Measurements from ENCODE around the gene LIPI.
A peak's percentile ranks its signal among the peaks of the same experiment; 100 is the strongest.
"Not testable (repeated sequence)": the region's sequence is repeated elsewhere in the genome, so short reads cannot be mapped to it uniquely, and the experiment has no call there.

The LIPI gene

DNA sequence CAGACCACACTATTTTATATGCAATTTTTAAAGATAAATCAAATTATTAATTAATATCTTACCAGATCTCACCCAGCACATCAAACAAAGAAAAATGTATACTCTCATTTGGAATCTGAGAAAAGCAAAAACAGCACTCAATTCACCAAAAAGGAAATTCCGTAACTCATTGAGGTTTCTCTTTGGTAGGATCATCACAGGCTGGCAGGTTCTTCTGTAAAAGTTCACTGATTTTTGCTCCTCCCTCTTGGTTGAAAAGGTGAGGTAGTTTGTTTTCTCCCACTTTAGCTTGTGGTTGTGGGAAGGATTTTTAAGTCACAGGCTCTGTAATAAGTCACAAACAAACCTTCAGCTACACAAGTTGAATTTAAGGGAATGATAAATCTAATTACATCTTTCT lies at the start of gene LIPI:
LIPI (minus strand) TSS at position 218 of the 400 bp plus-strand sequence; CDS start at position 108, 110 bp downstream.
- H3K27ac ChIP-seq, result no peak within 1 kb of the TSS
- no peak for DNase-seq (ENCODE audit: low read depth, low spot score)

DNA sequence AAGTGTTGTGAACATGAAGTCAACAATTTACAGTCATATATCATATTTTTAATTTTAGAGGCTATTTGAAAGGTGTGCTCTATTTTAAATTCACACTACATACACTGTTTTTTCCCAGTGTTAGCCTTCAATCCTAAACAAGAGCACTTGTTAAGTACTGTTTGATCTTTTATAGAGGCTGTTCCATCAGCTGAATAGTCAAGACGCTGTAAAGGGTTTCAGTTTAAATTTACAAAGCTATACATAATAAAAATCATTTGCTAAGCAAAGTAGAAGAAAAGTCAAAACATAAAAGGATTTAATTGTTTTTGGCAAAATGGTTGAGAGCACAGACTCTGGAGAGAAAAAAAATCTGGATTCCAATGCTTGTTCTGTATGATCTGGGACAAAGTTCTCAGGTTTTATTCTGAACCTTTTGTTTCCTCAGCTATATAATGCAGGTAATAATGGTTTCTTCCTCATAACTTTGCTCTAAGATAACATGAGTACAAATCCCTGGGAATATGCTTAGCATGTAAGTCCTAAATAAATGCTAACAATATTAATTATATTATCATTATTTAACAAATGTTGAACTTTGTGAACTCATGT lies 49.5 kb upstream of the LIPI start:
- DNase-seq (ENCODE audit: low read depth, low spot score), result no peak
- H3K27ac ChIP-seq, result no peak overlapping the region

GRCh38 chr21:14259747-14260146 lies 49.0 kb upstream of the LIPI start:
- DNase-seq (ENCODE audit: low read depth, low spot score), result no peak
- no peak overlapping the region for H3K27ac ChIP-seq

DNA sequence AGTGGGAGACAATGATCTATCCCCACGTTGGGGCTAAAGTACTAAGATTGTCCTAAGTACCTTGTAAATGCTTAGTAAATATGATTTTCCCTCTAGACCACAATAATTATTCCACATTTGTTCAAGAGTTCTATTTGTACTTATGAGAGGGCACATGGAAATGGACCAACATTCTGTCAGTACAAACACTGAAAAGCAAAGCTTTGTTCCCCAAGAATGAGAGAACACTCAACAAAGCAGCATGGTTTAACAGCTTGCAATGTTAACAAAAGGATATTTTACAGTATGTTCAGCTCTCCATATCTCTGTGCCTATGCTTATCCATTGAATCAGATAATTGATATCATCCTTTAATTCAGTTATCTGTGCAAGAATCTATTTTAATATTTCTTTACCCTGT lies 40.6 kb upstream of the LIPI start:
- DNase-seq (ENCODE audit: low read depth, low spot score), result no peak

DNA sequence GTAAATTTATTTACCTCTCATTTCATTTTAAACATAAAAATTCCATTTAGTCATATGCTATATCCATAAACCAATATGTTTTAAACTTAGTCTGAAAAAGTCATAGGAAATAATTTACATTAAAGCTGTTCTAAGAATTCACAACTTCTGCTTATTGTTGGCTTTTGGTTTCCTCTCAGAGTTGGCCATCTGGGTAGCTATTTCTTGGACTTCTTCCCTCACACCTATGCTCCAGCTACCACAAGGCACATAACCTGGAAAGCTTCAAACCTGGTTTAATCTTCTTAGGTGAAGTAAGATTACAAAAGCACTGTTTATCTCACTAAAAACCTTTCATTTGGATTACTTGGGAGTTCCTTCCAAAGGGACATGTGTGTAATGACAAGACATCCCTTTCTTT lies 35.0 kb upstream of the LIPI start:
- no peak overlapping the region for H3K27ac ChIP-seq
- DNase-seq (ENCODE audit: low read depth, low spot score), result no peak

More for the DNA sequence above, 40.6 kb upstream of the LIPI start:
- no peak overlapping the region for H3K27ac ChIP-seq

DNA sequence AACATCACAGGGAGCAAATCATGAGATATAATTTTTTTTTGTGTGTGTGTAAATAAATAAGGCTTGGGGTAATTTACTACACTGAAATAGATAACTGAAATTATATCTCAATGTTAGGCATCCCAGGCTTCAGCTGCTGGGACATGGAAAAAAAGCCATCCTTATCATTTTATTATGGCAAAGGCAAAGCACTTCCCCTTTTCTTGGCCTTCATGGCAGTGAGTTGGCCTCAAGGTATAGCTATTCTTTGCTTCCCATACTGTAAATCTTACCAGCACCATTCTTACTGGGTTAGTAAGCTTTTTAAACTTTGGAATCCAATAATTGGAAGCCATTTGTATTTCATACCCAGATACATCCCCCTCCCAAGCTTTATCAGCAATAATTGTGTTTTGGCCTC lies 34.2 kb upstream of the LIPI start:
- DNase-seq (ENCODE audit: low read depth, low spot score), result no peak
- no peak overlapping the region for H3K27ac ChIP-seq

- no peak overlapping the region for H3K27ac ChIP-seq
- DNase-seq (ENCODE audit: low read depth, low spot score), result no peak
These were observed 33.1 kb upstream of the LIPI start for GRCh38 chr21:14243874-14244273.

DNA sequence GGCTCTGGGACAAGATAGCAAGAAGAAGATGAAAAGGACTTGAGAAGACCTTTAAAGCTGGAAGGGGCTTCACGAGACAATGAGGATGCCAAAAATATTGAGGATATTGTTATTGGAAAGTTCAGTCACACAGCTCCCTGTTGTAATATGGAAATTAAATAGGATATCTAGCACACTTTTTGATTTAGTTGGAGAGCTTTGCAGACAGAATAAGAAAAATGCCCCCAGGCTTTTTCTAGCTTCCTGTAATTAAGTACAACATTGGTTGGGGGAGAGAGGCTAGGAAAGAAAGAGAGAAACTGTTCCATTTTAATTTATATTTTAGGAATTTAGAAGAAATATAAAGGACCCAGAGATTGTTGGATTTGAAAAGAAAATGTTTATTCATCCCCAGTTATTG lies 32.7 kb upstream of the LIPI start:
- H3K27ac ChIP-seq, result no peak overlapping the region
- DNase-seq (ENCODE audit: low read depth, low spot score), result no peak

DNA sequence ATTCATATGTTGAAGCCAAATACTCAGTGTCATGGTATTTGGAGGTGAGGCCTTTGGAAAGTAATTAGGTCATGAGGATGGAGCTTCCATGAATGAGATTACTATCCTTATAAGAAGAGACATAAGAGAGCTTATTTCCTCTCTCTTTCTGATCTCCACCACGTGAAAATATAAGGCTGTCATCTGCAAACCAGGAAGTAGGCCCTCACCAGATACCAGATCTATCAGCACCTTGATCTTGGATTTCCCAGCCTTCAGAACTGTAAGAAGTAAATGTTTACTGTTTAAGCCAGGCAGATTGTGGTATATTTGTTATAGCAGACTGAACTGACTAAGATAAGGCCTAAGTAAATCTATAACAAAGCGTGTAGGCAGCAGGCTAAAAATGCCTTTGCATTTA lies 30.5 kb upstream of the LIPI start:
- H3K27ac ChIP-seq, result no peak overlapping the region
- no peak for DNase-seq (ENCODE audit: low read depth, low spot score)

DNA sequence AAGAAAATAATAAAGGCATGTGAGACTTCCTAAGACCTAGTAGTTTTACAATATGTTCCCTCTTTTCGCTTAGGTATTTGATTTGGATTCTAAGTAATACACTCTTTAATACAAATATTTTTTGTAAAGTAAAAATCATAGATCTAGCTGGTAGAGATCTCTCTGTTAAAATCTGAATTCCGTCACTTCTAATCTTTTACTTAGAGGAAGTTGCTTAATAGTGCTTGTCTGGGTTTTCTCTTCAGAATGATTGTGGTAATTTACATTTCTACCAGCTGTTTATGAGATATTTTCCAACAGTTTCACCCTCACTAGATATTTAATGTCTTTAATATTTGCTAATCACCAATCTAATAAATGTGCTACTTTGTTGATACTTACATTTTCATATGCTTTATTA lies 28.5 kb upstream of the LIPI start:
- no peak for DNase-seq (ENCODE audit: low read depth, low spot score)
- H3K27ac ChIP-seq, result no peak overlapping the region

- DNase-seq (ENCODE audit: low read depth, low spot score), result no peak
- no peak overlapping the region for H3K27ac ChIP-seq
These were observed 25.4 kb upstream of the LIPI start for GRCh38 chr21:14236180-14236579.

GRCh38 chr21:14235101-14235500 lies 24.3 kb upstream of the LIPI start:
- DNase-seq (ENCODE audit: low read depth, low spot score), result no peak
- no peak overlapping the region for H3K27ac ChIP-seq

DNA sequence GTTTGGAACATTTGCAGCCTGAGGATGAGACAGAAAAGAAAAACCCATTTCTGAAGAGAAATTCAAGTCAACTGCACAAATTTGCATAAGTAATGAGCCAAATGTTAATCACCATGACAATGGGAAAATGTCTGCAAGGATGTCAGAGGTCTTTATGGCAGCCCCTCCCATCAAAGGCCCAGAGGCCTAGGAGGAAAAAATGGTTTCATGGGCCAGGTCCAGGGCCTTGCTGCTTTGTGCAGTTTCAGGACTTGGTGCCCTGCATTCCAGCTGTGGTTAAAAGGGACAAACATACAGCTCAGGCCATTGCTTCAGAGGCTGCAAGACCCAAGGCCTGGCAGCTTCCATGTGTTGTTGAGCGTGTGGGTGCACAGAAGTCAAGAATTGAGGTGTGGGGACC lies 18.6 kb upstream of the LIPI start:
- no peak overlapping the region for H3K27ac ChIP-seq

DNA sequence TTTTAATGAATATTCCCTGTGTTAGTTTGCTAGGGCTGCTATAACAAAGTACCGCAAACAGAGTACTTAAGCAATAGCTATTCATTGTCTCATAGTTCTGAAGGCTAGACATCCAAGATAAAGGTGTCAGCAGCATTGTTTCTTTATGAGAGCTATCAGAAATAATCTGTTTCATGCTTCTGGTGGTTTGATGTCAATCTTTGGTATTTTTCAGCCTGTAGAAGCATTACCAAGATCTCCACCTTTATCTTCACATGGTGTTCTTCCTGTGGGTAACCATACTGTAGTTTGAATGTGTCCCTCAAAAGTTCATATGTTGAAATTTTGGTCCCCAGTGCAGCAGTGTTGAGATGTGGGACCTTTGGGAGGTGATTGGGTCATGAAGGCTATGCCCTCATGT lies 12.6 kb upstream of the LIPI start:
- no peak overlapping the region for H3K27ac ChIP-seq
- DNase-seq (ENCODE audit: low read depth, low spot score), result no peak

More for the DNA sequence above, 18.6 kb upstream of the LIPI start:
- no peak for DNase-seq (ENCODE audit: low read depth, low spot score)

- H3K27ac ChIP-seq, result no peak within 1 kb of the TSS
- peak; percentile 10 for DNase-seq (ENCODE audit: low read depth, low spot score)
These were observed 5.4 kb upstream of the LIPI start, which contains the start of gene RBM11 for GRCh38 chr21:14215971-14216641. Gene RBM11 (plus strand): TSS chr21:14216157. CDS start chr21:14216187, 30 bp downstream.

- DNase-seq (ENCODE audit: low read depth, low spot score), result no peak
- no peak overlapping the region for H3K27ac ChIP-seq
These were observed 2.4 kb upstream of the LIPI start for GRCh38 chr21:14213164-14213563.

DNA sequence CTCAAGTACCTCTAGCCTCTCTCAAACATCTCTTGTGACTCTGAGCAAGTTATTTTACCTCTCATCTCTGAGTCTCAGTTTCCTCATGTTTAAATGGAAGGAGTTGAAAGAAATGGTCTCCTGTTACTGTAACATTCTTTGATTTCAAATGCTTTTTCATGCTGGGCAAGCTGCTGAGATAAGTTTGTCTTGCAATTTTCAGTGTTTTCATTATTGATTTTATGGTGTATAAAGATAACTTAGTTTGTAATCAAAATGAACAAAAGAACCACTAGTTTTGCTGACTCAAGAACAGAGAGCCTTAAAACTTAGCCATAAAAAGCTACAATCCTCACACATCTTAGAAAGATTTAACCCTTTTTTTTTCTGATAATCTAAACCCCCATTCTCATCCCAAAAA lies 4.5 kb downstream of the LIPI start:
- H3K27ac ChIP-seq, result no peak overlapping the region
- DNase-seq (ENCODE audit: low read depth, low spot score), result no peak

DNA sequence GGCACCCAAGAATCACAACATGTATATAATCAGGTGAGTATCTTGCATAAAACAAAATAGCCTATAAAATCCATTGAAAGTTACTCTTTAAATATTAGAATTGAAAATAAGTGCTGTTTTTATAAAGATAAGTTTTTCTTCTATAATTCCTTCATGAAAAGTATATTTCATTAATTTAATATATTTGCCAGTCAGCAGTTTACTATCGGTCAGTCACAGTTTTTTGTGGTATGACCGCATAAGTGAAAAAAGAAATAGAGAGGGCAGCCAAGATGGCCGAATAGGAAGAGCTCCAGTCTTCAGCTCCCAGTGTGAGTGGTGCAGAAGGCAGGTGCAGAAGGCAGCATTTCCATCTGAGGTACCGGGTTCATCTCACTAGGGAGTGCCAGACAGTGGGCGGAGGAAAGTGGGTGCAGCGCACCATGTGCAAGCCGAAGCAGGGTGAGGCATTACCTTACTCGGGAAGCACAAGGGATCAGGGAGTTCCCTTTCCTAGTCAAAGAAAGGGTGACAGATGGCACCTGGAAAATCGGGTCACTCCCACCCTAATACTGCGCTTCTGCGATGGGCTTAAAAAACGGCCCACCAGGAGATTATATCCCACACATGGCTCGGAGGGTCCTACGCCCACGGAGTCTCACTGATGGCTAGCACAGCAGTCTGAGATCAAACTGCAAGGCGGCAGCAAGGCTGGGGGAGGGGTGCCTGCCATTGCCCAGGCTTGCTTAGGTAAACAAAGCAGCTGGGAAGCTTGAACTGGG lies 44.1 kb downstream of the LIPI start:
- H3K27ac ChIP-seq; DNase-seq (ENCODE audit: low read depth, low spot score): not testable (repeated sequence)

DNA sequence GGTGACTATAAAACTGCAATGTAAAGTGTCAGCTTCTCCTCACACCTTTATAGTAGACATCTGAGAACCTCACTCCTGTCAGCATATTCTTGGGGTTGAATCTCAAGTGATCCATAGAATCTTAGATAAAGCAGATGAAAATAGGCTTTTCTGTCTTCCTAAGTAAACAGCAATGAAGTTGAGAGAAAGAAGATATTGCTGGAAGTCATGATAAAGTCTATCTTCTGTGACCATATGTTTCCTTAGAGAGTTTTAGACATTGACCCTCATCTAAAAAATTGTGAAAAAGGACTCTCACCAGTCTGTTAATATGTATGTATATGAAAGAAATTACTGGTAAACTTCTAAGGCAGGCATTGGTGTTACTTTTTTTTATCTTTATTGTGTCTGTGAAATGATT lies 66.8 kb downstream of the LIPI start:
- H3K27ac ChIP-seq, result no peak overlapping the region

GRCh38 chr21:14124266-14124665 lies 86.5 kb downstream of the LIPI start:
- H3K27ac ChIP-seq, result no peak overlapping the region
- no peak for DNase-seq (ENCODE audit: low read depth, low spot score)

More for the DNA sequence above, 66.8 kb downstream of the LIPI start:
- DNase-seq (ENCODE audit: low read depth, low spot score), result no peak

DNA sequence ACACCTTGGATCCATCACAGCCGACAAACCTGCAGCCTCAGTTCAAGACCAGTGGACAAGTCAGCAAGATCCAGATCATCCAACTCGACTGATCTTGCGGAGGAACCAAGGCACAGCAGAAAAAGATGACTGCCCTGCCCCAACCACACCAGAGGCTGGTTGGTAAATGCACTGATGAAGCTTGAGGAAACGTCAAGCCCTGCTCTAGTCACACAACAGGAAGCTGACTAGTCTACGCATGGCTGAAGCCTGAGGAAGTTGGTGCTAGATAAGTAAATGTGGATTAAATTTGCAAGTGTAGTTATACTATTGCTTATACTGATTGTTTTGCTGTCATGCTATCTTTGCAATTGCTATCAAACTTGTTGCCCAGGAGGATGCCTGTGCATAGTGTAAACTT lies 89.0 kb downstream of the LIPI start:
- no peak for DNase-seq (ENCODE audit: low read depth, low spot score)
- H3K27ac ChIP-seq, result no peak overlapping the region
